GM12892 (cell line): ENCODE results near the gene VPS9D1.

Experiments used
- DNase-seq: peaks from one replicate; pipeline ENCODE4 v3.0.0; 2011; ENCODE audit not compliant: insufficient read length
- FAIRE-seq: peaks from 2 replicates; lab custom pipeline; 2011; peaks lifted over from hg19 to GRCh38; lab: Jason Lieb, UNC
- POLR2A ChIP-seq: IDR thresholded peaks from 2 replicates; pipeline ENCODE4 v1.6.1; 2011; ENCODE audit warnings: low read depth, low read length, control low read depth
- POLR2AphosphoS5 ChIP-seq: IDR thresholded peaks from 2 replicates; pipeline ENCODE4 v1.6.1; 2011; ENCODE audit warnings: low read depth, low read length, control low read depth
- TAF1 ChIP-seq: IDR thresholded peaks from 2 replicates; pipeline ENCODE4 v1.6.1; 2011; ENCODE audit warnings: low read depth, mild to moderate bottlenecking, control low read depth, low read length, borderline replicate concordance

The VPS9D1 gene

DNA sequence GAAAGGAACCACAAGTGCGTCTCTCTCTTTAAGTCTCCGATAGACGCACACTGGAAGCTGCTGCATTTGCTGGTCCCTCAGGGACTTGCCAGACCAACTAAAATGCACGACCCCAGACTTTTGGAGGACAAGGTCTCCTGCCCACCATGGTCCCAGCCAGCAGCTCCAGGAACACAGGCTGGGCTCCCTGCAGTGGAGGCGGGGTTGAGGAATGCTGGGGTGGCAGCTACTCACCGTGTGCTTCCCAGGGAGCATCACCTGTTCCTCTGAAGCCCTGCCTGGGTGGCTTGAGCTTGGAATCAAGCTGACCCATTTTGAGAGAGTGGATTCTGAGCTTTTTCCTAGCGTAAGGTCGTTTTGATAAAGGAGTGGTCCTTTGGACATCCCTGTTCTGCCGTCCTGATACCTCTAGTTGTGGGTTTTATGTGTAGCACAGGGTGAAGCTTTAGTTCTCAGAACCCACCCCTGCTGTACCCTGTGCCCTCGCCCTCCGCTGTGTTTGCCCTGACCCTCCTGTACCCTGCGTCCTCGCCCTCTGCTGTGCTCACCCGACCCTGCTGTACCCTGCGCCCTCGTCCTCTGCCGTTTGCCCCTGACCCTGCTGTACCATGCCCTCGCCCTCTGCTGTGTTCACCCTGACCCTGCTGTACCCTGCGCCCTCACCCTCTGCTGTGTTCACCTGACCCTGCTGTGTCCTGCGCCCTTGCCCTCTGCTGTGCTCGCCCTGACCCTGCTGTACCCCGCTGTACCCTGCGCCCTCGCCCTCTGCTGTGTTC lies 11.6 kb upstream of the VPS9D1 start:
- no peak for DNase-seq
- no peak for TF ChIP-seq TAF1
- no peak for TF ChIP-seq POLR2A
- TF ChIP-seq POLR2AphosphoS5, result no peak
- FAIRE-seq, result no peak

DNA sequence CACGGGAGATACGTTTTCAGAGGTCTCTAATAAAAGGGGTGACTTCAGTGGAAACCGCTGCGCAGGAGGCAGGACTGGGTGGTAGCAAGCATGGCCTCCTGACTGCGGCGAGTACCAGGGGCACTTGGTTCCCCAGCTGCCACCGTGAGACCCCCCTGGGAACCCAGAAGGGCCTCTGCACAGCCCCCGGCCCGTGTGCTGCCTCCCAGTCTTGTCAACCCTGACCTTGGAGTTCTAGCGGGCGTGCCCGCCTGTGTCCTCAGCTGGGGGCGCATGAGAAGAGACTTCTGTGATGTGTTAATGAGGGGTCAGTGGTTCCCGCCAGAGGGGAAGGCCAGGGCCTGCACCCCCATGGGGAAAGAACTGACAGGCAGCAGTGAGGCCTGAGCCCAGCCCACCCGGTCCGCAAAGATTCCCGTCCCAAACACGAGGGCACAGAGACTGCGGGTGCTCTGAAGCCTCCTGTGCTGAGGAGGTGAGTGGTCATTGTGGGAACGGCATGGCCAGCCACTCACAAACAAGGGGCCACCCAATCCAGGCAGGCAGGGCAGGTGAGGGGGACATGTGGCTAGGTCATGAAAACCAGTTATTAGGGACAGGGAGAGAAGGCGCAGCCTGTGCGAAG lies 10.0 kb upstream of the VPS9D1 start:
- DNase-seq, result no peak
- no peak for FAIRE-seq
- TF ChIP-seq POLR2A (0 out of 2 replicates have a peak, but pooled peaks have one; percentile 0), TAF1 (no peak)

DNA sequence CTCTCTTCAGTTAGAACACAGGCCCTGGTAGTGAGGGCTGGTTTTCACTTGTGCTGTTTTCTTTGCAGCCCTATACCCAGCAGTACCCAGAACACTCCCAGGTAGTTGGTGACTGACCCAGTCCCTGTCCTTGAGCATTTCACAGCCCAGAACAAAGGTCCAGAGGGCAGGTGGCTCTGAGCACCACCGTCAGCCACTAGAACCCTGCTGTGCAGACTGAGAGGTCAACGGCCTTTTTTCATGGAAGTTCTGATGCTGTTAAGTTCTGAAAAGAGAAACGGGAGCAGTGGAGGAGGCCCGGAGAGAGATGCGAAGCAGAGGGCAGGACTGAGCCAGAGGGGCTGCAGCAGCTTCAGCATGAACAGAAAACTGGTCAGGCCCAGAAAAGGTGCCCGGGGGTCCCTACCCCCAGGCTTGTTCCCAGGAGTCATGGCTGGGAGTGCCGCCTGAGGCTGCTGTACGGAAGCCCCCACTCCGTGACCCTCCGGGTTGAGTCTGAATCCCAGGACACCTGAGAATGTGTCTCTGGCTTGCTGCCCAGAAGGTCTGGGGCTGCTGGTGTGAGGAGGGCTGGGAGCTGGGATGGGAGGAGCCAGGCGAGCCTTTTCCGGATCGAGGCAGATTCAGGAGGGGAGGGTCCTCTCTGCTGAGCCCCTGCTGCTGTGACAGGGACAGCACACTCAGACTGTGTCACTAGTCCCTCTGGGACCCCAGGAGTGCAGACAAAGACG lies 9.3 kb upstream of the VPS9D1 start:
- no peak for FAIRE-seq
- TF ChIP-seq POLR2A (no peak), TAF1 (no peak), POLR2AphosphoS5 (no peak)
- no peak for DNase-seq

DNA sequence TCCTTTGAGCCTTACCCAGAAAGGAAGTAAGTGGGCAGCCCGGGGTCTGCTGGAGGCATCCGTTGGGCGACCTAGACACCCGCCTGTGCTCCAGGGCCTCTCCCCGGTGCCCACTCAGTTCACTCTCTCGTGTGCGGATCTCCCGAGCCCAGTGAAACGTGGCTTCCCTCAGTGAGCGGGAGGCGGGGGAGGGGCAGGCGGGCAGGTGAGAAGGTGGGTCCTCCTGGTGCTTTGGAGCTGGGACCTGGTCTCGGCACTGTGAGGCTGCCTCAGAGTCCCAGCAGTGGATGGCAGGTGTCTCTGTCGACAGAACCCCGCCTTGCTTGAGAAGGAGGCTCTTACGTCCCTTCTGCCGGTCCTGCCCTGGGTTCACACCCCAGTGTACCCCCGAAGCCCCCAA lies 8.6 kb upstream of the VPS9D1 start:
- FAIRE-seq (no peak), DNase-seq (no peak)
- TF ChIP-seq TAF1, result no peak
- no peak for TF ChIP-seq POLR2AphosphoS5
- TF ChIP-seq POLR2A, result no peak

DNA sequence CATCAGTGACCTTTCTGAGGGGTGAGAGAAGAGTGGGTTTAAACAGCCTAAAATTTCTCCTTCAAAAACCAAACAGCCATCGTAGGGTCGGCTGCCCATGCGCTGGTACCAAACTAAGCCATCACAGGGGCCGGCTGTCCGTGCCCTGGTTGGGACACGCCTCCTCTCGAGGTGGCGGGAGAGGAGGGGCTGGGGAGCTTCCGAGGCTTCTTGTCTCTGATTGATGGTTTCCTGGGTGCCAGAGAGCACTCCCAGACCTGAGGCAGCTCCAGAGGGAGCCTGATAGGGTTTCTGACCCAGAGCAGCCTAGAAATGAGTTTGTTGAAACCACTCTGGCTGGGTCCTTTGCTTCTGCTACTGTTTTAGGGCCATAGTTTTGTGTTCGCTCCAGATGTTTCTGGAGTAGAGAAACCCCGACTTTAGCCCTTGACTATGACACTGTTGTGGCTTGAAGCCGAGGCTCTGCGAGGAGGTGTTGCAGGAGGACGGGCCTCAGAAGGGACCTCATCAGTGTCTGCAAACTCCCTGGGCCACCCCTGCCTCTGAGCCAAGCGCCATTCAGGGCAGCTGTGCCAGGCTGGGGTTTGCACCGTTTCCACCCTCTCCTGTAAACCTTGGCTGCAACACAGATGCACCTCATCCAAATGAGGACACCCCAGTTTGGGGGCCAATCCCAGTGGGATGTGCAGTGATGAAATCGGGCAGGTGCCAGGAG lies 6.9 kb upstream of the VPS9D1 start:
- FAIRE-seq (no peak), DNase-seq (no peak)
- TF ChIP-seq POLR2A (peak; percentile 41; the same call in 1 of the 2 replicates), POLR2AphosphoS5 (no peak), TAF1 (no peak)

DNA sequence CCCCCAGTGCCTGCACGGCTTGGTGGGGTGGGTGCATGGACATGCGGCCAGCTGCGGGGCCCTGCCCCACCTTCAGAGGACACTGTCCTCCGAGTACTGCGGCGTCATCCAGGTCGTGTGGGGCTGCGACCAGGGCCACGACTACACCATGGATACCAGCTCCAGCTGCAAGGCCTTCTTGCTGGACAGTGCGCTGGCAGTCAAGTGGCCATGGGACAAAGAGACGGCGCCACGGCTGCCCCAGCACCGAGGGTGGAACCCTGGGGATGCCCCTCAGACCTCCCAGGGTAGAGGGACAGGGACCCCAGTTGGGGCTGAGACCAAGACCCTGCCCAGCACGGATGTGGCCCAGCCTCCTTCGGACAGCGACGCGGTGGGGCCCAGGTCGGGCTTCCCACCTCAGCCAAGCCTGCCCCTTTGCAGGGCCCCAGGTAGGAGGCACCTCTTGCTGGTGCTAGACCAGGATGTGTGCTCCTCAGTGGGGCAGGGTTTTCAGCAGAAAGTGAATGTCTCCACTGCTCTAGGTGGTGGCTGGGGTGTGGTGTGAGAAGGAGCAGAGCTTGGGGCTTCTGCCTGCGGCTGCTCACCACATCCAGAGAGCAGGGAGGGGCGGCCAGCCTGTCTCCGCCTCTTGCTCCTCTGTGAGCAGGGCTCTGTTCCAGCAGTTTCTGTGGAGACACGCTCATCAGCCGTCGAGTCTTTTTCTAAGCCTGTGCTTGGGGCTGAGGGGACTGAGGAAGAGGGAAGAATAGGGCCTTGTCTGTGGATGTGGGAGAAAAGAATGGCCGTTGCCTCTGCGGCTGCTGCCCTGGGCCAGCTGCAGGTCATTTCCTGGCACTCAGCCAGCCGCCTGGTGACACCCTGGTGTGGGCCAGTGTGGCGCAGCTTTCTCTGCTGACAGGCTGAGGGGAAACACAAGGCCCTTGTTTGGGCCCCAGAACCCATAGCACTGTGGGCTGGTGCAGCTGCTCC lies 2.9 kb upstream of the VPS9D1 start:
- no peak for FAIRE-seq
- DNase-seq, result no peak
- peak; percentile 30 for TF ChIP-seq POLR2AphosphoS5
- TF ChIP-seq POLR2A, result no peak

DNA sequence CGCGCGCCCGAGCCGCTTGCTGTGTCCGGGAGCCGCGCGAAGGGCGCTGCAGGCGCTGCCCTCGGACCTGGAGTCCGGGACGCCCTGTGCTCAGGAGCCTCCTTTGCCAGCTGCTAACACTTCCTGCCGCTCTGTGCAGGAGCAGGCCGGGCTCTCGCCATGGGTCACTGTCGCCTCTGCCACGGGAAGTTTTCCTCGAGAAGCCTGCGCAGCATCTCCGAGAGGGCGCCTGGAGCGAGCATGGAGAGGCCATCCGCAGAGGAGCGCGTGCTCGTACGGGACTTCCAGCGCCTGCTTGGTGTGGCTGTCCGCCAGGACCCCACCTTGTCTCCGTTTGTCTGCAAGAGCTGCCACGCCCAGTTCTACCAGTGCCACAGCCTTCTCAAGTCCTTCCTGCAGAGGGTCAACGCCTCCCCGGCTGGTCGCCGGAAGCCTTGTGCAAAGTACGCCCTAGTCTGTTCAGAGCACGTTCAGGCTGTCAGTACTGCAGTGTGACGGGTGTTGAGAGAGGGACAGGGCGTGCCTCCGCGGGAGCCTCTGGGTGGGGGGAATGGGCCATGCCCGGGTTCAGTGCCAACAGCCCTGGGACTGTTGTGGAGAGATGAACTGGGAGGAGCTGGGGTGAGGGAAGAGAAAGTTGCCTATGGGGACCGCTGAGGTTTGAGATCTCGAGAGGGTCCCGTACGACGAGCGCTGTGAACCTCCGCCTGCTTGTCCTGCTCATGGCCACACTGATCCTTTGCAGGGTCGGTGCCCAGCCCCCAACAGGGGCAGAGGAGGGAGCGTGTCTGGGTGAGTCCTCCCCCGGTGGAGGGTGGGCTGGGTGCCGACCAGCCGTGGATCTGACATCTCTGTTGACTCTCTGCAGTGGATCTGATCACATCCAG lies 1.9 kb upstream of the VPS9D1 start:
- DNase-seq, result no peak
- FAIRE-seq, result peak; percentile 72
- TF ChIP-seq POLR2A, result peak; percentile 29; the same call in 1 of the 2 replicates
- TF ChIP-seq TAF1, result no peak

DNA sequence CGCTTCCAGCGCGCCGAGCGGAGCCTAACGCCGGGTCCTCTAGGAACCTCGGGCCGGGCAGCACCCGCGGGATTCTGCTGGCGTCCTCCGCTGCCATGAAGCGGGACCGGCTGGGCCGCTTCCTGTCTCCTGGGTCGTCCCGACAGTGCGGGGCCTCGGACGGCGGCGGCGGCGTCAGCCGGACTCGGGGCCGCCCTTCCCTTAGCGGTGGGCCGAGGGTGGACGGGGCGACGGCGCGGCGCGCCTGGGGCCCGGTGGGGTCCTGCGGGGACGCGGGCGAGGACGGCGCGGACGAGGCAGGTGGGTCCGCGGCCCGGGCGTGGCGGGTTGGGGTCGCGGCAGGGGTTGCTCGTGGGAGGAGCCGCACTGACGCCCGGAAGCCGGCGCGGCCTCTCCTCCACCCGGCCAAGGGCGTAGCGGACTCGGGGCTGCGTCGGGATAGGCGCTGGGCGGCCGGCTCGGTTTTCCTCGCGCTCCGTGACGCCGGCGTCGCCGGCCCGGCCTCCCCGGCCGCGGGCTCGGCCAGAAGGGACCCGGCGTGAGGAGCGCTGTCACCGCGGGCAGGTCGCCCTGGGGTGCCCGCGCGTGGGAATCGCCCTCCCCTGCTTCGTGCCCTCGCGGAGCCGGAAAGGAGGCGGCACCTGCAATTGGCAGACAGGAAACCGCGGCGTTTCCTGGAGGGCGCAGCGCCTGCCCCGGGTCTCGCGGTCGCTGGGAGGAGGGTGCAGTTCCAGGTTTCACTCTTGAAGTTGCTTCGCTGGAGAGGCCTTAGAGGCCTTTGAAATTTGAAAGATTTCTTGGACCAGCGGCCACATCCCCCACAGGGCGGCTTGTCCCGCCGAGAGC lies 1.1 kb upstream of the VPS9D1 start:
- TF ChIP-seq TAF1, result no peak
- TF ChIP-seq POLR2A, result 0 out of 2 replicates have a peak, but pooled peaks have one; percentile 7
- TF ChIP-seq POLR2AphosphoS5, result no peak; the same call in 1 of the 2 replicates
- FAIRE-seq (peak; percentile 44), DNase-seq (no peak)

DNA sequence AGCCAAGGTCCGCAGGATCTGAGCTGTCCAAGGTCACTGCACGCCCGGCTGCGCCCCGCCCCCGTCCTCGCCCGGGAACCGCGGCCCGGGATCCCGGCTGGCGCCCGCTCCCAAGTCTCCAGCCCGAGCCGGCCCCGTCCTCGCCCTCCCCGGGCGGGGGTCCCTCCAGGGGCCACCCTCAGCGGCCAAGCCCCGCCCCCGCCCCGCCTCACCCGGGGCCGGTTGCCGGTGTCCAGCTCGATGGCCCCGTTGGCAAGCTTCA lies 216 bp downstream of the VPS9D1 start:
- DNase-seq (no peak), FAIRE-seq (no peak)
- no peak for TF ChIP-seq TAF1
- TF ChIP-seq POLR2A, result no peak
- TF ChIP-seq POLR2AphosphoS5, result no peak
